T follicular helper cell (primary cell): ENCODE data around the gene OR51L1.

Experiments
- DNase-seq: peaks from one replicate; pipeline ENCODE4 v3.0.0-alpha.2; 2020; ENCODE audit warnings: low read depth

The OR51L1 gene

DNA sequence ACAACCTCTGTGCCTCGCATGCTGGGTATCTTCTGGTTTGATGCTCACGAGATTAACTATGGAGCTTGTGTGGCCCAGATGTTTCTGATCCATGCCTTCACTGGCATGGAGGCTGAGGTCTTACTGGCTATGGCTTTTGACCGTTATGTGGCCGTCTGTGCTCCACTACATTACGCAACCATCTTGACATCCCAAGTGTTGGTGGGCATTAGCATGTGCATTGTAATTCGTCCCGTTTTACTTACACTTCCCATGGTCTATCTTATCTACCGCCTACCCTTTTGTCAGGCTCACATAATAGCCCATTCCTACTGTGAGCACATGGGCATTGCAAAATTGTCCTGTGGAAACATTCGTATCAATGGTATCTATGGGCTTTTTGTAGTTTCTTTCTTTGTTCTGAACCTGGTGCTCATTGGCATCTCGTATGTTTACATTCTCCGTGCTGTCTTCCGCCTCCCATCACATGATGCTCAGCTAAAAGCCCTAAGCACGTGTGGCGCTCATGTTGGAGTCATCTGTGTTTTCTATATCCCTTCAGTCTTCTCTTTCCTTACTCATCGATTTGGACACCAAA lies 52.2 kb downstream of the OR51L1 start:
- no peak for DNase-seq
